Epidermal melanocyte (primary cell): Measurements from ENCODE around the gene COL15A1.
"Not testable (repeated sequence)": the region's sequence is repeated elsewhere in the genome, so short reads cannot be mapped to it uniquely, and the experiment has no call there.

ENCODE experiments used
- DNase-seq: peaks from one replicate; pipeline ENCODE4 v3.0.0; 2011; ENCODE audit warnings: low spot score; ENCODE audit not compliant: insufficient read length

COL15A1 gene

GRCh38 chr9:98943682-98944056 is at the start of gene COL15A1:
Gene COL15A1 (plus strand): TSS chr9:98943907. CDS start chr9:98944062, 155 bp downstream.
- DNase-seq = no peak

GRCh38 chr9:98894171-98894570 is 49.5 kb upstream of the COL15A1 start:
- no peak for DNase-seq

- no peak for DNase-seq
These were observed 48.9 kb upstream of the COL15A1 start for GRCh38 chr9:98894761-98895160.

GRCh38 chr9:98896632-98897031 is 47.1 kb upstream of the COL15A1 start:
- no peak for DNase-seq

GRCh38 chr9:98897745-98898144 is 46.0 kb upstream of the COL15A1 start:
- no peak for DNase-seq

- DNase-seq = peak; percentile 52
These were observed 44.2 kb upstream of the COL15A1 start for GRCh38 chr9:98899408-98900056.

- no peak for DNase-seq
These were observed 43.5 kb upstream of the COL15A1 start for GRCh38 chr9:98900244-98900643.

- no peak for DNase-seq
These were observed 43.0 kb upstream of the COL15A1 start for GRCh38 chr9:98900725-98901124.

GRCh38 chr9:98901843-98902242 is 41.9 kb upstream of the COL15A1 start:
- not testable (repeated sequence) for DNase-seq

GRCh38 chr9:98902516-98902915 is 41.2 kb upstream of the COL15A1 start:
- no peak for DNase-seq

- DNase-seq = no peak
These were observed 40.8 kb upstream of the COL15A1 start for GRCh38 chr9:98902925-98903324.

- no peak for DNase-seq
These were observed 39.7 kb upstream of the COL15A1 start for GRCh38 chr9:98903961-98904411.

GRCh38 chr9:98905015-98905414 is 38.7 kb upstream of the COL15A1 start:
- no peak for DNase-seq

GRCh38 chr9:98906273-98907040 is 37.2 kb upstream of the COL15A1 start:
- DNase-seq = no peak

- no peak for DNase-seq
These were observed 36.7 kb upstream of the COL15A1 start for GRCh38 chr9:98907055-98907454.

GRCh38 chr9:98908897-98909634 is 34.6 kb upstream of the COL15A1 start:
- no peak for DNase-seq

- no peak for DNase-seq
These were observed 33.8 kb upstream of the COL15A1 start for GRCh38 chr9:98909935-98910334.

- no peak for DNase-seq
These were observed 32.7 kb upstream of the COL15A1 start for GRCh38 chr9:98911042-98911441.

GRCh38 chr9:98911738-98912137 is 32.0 kb upstream of the COL15A1 start:
- DNase-seq = not testable (repeated sequence)

- DNase-seq = no peak
These were observed 31.3 kb upstream of the COL15A1 start for GRCh38 chr9:98912450-98912849.

GRCh38 chr9:98913044-98913443 is 30.7 kb upstream of the COL15A1 start:
- DNase-seq = no peak

GRCh38 chr9:98913705-98914104 is 30.0 kb upstream of the COL15A1 start:
- DNase-seq = no peak
